Stimulated activated CD4-positive, alpha-beta T cell treated with anti-CD3 and anti-CD28 coated beads, Interleukin-4, amount 100 ng/mL, for 4 hours (primary cell): Measurements from ENCODE around the gene IFT25.
"Not testable (repeated sequence)": the region's sequence is repeated elsewhere in the genome, so short reads cannot be mapped to it uniquely, and the experiment has no call there.

Experiments
- DNase-seq, 2 experiments: peaks; one replicate each; pipeline ENCODE4 v3.0.0-alpha.2; 2020

IFT25 gene

DNA sequence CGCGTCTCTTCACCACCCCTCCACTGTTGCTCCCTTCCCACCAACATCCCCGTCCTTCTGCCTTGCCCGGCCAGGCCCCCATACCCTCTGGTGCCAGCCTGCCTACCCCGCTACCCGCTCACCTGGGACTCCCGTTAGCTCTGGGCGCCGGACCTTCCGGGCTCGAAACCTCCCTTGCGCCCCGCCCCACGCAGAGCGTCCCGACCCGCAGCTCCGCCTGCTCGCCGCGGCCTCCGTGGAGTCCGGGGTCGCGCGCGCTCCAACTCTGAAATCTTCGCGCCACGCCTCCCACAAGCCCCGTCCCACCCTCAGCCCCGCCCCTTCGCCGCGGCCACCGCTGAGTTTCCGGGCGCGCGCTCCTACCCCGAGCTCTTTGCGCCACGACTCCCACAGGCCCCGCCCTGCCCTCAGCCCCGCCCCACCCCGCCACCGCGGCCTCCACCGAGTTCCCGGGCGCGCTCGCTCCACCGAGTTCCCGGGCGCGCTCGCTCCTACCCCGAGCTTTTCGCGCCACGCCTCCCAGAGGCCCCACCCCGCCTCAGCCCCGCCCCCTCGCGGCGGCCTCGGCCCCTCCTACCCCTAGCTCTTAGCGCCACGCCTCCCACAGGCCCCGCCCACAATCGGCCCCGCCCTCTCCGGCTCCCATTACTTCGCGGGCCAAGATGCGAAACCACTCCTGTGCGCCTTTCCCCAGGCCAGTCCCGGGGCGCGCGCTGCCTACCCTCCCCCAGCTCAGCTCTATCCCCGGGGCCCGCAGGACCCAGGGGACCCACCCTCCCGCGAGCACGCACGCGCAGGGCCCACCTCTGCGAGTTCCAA lies at the start of gene IFT25:
IFT25 (minus strand) TSS at position 267 of the 819 bp plus-strand sequence. CDS start 5,617 bp downstream, outside the sequence.
- peak; percentile 95 to 99 for DNase-seq

GRCh38 chr1:53994516-53994915 lies 49.0 kb upstream of the IFT25 start:
- not testable (repeated sequence) for DNase-seq

DNA sequence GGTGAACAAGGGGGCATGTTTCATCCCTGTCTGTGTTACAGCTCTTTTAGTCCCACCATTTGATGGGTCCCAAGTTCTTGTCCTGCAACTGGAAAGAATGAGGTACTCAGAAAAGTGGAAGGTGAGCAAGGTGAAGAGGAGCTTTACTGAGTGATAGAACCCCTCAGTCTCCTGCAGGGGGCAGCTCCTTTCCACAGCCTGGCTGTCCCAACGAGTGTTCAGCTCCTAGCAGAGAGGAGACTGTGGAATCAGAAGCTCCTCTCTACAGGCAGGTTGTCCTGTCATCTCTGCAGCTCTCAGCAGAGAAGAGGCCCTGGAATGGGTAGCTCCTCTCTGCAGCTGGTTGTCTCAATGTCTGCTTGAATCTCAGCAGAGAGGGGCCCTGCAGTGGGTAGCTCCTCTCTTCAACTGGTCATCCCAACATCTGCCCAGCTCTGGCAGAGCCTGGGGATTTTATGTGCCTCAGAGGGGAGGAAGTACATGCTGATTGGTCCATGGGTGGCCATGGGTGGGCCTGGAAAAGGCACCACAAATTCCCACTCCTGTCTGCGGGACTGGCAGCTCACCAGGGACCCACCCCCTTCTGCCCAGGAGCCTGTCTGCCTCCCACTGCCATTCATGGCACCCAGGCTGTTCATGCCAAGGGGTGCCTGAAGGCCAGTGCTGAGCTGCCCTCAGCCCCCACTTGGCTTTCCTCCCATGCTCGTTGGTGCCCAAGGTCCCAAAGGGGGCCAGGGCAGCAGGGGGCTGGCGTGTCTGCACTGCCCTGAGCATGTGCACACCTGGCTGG lies 46.8 kb upstream of the IFT25 start:
- no peak for DNase-seq

GRCh38 chr1:53987880-53988279 lies 42.4 kb upstream of the IFT25 start:
- no peak for DNase-seq

DNA sequence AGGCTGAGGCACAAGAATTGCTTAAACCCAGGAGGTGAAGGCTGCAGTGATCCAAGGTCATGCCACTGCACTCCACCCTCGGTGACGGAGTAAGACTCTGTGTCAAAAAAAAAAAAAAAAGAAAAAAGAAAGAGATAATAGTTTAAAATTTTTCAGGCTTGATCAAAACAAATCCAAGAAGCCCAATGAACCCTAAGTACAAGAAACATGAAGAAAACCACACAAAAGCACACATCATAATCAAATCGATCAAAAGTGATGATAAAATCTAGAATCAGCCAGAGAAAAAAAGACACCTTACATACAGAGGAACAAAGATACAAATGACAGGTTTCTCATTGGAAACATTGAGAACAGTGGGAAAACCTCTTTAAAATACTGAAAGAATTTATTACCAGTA lies 41.0 kb upstream of the IFT25 start:
- DNase-seq = no peak

DNA sequence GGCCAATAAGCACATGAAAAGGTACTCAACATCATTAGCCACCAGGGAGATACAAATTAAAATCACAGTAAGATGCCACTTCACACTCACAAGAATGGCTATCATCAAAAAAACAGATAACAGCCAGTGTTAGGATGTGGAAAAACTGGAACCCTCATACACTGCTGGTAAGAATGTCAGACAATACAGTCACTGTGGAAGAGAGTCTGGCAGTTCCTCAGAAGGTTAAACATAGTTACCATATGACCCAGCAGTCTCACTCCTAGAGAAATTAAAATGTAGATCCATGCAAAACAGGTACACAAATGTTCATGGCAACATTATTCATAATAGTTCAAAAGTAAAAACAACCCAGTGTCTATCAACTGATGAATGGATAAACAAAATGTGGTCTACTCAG lies 39.2 kb upstream of the IFT25 start:
- no peak for DNase-seq

DNA sequence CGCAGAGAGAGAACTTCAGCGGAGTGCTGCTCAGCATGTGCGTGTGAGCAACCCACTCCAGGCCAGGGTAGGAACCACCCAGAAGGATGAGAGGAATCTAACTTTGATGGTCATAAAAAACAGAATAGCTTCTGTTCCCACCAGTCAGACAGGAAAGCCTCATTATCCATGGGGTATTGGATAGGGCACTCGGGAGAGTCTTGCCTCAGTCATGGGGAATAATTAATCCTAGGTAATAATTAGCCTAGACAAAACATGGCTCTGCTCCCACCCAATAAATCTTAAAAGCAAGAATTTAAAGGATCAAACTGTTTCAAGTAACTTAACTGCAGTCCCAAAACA lies 37.2 kb upstream of the IFT25 start:
- DNase-seq = no peak

DNA sequence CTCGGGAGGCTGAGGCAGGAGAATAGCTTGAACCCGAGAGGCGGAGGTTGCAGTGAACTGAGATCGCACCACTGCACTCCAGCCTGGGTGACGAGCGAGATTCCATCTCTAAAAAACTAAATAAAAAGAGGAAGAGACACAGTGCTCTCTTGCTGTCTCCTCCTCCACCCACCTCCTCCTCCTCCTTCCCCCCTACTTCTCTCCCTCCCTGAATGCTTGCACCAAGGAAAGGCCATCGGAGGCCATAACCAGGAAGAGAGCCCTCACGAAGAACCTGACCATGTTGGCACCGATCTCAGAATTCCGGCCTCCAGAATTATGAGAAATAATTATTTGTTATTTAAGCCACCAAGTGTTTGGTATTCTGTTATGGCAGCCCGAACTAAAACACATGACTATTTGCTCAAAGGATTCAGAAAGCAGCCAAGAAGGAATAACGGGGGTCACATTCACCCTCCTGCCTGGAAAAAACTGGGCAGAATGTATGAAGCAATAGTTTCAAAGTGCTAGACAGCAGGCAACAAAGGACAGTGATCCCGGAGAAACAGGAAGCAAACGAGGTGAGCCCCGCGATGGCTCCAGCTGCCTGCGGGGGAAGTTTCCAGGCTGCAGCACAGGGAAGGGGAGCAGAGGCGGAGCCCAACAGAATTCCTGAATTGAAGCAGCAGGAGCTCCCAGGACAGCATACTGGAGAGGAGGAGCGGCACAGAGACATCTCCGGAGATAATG lies 36.7 kb upstream of the IFT25 start:
- no peak for DNase-seq

DNA sequence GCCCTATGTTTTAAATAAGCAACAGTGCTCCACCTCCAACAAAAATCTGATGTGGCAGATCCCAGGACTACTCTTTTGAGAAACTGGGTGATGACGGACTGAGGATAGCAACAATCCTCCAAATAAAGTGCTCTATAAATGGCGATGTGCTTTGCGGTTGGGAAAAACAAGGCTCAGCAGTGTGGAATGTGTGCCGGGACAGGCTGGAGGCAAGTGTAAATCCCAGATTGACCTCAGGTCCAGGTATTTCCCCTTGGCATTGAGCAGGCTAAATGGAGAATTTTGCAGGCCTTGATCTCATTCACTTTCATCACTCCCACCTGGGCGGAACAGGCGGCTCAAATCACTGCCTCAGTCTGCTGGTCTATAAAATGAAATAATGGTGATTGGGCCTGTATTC lies 35.7 kb upstream of the IFT25 start:
- no peak for DNase-seq

- DNase-seq = no peak
These were observed 34.4 kb upstream of the IFT25 start for GRCh38 chr1:53979712-53980450.

DNA sequence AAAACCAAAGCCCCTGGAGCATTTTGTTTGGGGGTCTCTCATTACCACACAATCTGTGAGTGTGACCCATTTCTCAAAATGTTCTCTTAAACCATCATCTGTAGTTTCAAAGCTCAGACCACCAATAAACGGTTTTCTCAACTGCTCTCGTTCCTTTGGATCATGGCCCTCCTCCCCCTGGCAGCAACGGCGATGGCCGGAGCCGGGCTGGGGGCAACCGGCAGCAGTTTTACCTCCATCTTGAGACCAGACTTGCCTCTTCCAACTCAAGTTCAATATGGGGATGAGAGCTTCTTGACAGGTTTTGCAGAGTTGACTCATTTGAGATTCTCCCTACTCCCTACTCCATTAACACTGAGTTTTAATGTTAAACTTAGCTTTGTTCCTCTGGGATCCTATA lies 30.4 kb upstream of the IFT25 start:
- DNase-seq = no peak

GRCh38 chr1:53971718-53972117 lies 26.2 kb upstream of the IFT25 start:
- DNase-seq = no peak

- DNase-seq = not testable (repeated sequence)
These were observed 23.8 kb upstream of the IFT25 start for GRCh38 chr1:53969323-53969722.

GRCh38 chr1:53968125-53968513 lies 22.6 kb upstream of the IFT25 start:
- DNase-seq = no peak

DNA sequence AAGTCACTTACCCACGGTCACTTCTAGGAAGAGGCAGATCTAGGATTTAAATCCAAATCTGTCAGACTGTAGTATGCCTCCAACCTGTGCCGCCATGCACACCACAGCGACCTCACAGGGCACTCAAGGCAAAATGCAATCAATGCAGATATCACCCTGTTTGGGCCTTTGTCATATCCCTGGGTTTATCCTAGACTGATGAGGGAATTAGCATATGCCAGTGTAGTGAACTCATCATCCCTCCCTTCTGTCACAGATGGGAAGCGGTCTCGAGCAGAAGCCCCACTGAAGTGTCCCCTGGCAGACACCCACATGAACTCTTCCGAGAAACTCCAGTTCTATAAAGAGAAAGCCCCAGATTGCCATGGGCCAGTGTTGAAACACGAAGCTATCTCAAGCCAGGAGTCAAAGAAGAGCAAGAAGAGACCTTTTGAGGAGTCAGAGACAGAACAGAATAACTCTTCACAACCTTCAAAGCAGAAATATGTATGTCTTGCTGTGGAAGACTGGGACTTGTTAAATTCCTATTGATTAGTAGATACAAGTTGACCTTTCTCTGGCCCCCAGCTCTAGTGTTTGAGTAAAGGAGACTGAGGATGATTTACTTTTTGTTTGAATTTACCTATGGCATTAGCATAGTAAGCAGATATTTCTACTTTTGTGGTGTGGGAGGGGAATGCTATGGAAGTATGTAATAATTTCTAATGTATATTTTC lies 22.1 kb upstream of the IFT25 start:
- no peak for DNase-seq

GRCh38 chr1:53966794-53967193 lies 21.3 kb upstream of the IFT25 start:
- DNase-seq = no peak

DNA sequence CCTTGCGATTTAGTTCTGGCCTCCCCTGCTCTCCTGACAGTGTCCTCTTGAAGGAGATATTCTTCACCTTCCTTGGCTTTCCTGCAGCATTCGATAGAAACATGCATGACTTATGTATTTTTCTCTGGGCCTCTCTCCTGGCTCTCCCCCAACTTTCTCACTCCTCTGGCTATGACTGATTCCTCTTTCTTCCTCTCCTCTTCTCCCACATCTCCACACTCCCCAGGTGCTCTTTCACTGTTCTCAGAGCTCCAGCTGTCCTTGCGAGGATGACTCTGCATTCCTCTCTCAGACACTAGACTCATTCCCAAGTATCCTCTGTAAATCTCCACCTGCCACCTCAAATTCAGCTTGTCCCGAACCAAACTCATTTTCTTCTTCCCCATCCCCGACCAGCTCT lies 18.6 kb upstream of the IFT25 start:
- no peak for DNase-seq

- no peak for DNase-seq
These were observed 18.0 kb upstream of the IFT25 start for GRCh38 chr1:53963460-53963859.

DNA sequence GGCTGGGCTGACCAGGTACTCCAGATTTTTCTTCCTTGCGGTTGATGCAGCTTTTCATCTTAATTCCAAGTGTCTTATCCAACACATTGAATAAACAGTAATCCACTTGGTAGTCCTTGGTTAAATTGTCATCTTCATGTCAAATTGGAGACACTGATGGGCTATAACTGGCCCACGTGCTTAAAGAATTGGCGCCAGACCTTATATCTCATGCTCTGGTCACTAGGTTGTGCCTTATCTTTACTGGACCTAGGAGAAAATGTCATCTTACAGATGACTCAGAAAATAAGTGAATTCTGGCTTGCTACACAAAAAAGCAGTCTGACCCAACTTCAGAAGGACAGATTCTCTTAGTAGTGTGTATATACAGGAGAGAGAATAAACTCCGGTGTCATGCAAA lies 16.9 kb upstream of the IFT25 start:
- DNase-seq = no peak

- no peak for DNase-seq
These were observed 14.3 kb upstream of the IFT25 start for GRCh38 chr1:53959664-53960250.

- DNase-seq = no peak
These were observed 11.8 kb upstream of the IFT25 start for GRCh38 chr1:53957194-53957818.
